Neural cell (in vitro differentiated cells): ENCODE measurements around the gene KCNJ8. TPM values are rescaled to one million over a fixed set of nuclear protein-coding genes. Genes with fewer than 3 reads are reported as not detected.

Experiments used
- H2AFZ ChIP-seq: fragments of 200-600, 300-800 bp; sonication (generic), shearing (Covaris generic); 2 replicates; pipeline ENCODE4 v1.6.0; 2014; ENCODE audit warnings: low read depth, mild to moderate bottlenecking, antibody characterized with exemption, low read length, moderate library complexity
- H3F3A ChIP-seq: fragments of 200-600 bp; shearing (Covaris generic); 2 replicates; pipeline ENCODE4 v1.6.1; 2016; ENCODE audit warnings: mild to moderate bottlenecking, moderate library complexity, mixed read lengths, antibody characterized with exemption, low read length; ENCODE audit not compliant: insufficient read depth, poor library complexity, severe bottlenecking
- H3K27ac ChIP-seq: fragments of 200-600, 300-800 bp; sonication (generic), shearing (Covaris generic); 2 replicates; pipeline ENCODE4 v1.5.1; 2014; ENCODE audit warnings: mild to moderate bottlenecking, low read length, moderate library complexity
- H3K27me3 ChIP-seq: fragments of 300-800, 200-600 bp; sonication (generic), shearing (Covaris generic); 2 replicates; pipeline ENCODE4 v1.6.0; 2014; ENCODE audit warnings: mild to moderate bottlenecking, low read depth, low read length, moderate library complexity; ENCODE audit not compliant: insufficient read depth
- H3K36me3 ChIP-seq: fragments of 300-800, 200-600 bp; sonication (generic), shearing (Covaris generic); 2 replicates; pipeline ENCODE4 v1.5.1; 2014; ENCODE audit warnings: mild to moderate bottlenecking, antibody characterized with exemption, low read length, moderate library complexity; ENCODE audit not compliant: insufficient read depth
- H3K4me2 ChIP-seq: fragments of 300-800, 200-600 bp; sonication (generic), shearing (Covaris generic); 2 replicates; pipeline ENCODE4 v1.6.0; 2014; ENCODE audit warnings: mild to moderate bottlenecking, low read length
- H3K4me3 ChIP-seq: fragments of 300-800, 200-600 bp; sonication (generic), shearing (Covaris generic); 2 replicates; pipeline ENCODE4 v1.5.1; 2014; ENCODE audit warnings: mild to moderate bottlenecking, low read length, moderate library complexity
- H3K79me2 ChIP-seq: fragments of 200-600 bp; shearing (Covaris generic); replicated peaks from 2 replicates; pipeline ENCODE4 v1.6.0; 2014; ENCODE audit warnings: mild to moderate bottlenecking, low read length, moderate library complexity; ENCODE audit not compliant: insufficient read depth
- H3K9ac ChIP-seq: fragments of 300-800, 200-600 bp; sonication (generic), shearing (Covaris generic); 2 replicates; pipeline ENCODE4 v1.6.1; 2016; ENCODE audit warnings: mild to moderate bottlenecking, low read length, mixed read lengths
- H3K9me2 ChIP-seq: fragments of 200-600 bp; shearing (Covaris generic); 2 replicates; pipeline ENCODE4 v1.6.1; 2016; ENCODE audit warnings: mild to moderate bottlenecking, low read length, mixed read lengths; ENCODE audit not compliant: insufficient read depth
- H3K9me3 ChIP-seq: fragments of 200-600, 300-800 bp; sonication (generic), shearing (Covaris generic); 2 replicates; pipeline ENCODE4 v1.6.1; 2016; ENCODE audit warnings: mild to moderate bottlenecking, mixed run types, low read length, moderate library complexity, mixed read lengths
- H4K20me1 ChIP-seq: fragments of 200-600 bp; shearing (Covaris generic); 2 replicates; pipeline ENCODE4 v1.6.1; 2016; ENCODE audit warnings: mild to moderate bottlenecking, mixed run types; ENCODE audit not compliant: insufficient read depth
- EP300 ChIP-seq: fragments of 450-650 bp; conservative IDR thresholded peaks from 2 replicates; pipeline ENCODE4 v1.6.1; 2014; ENCODE audit warnings: antibody characterized with exemption, mild to moderate bottlenecking, moderate library complexity; ENCODE audit not compliant: poor library complexity, severe bottlenecking
- EZH2 ChIP-seq: fragments of 200-600, 300-800 bp; shearing (Covaris generic), sonication (generic); IDR thresholded peaks from 2 replicates; pipeline ENCODE4 v1.6.1; 2014; ENCODE audit warnings: antibody characterized with exemption, low read length, borderline replicate concordance, mild to moderate bottlenecking; ENCODE audit not compliant: insufficient read depth, poor library complexity, severe bottlenecking
- MXI1 ChIP-seq: fragments of 450-650 bp; conservative IDR thresholded peaks from 2 replicates; pipeline ENCODE4 v1.6.1; 2014; ENCODE audit warnings: antibody characterized with exemption, mild to moderate bottlenecking; ENCODE audit not compliant: poor library complexity, severe bottlenecking
- POLR2AphosphoS5 ChIP-seq: IDR thresholded peaks from 2 replicates; pipeline ENCODE4 v1.6.1; 2012
- RAD21 ChIP-seq: fragments of 450-650 bp; conservative IDR thresholded peaks from 2 replicates; pipeline ENCODE4 v1.6.1; 2014; ENCODE audit warnings: antibody characterized with exemption, mild to moderate bottlenecking, moderate library complexity
- SMC3 ChIP-seq: fragments of 450-650 bp; conservative IDR thresholded peaks from 2 replicates; pipeline ENCODE4 v1.6.1; 2014; ENCODE audit warnings: antibody characterized with exemption, mild to moderate bottlenecking, moderate library complexity; ENCODE audit not compliant: poor library complexity
- TAF1 ChIP-seq: IDR thresholded peaks from 2 replicates; pipeline ENCODE4 v1.6.1; 2012; ENCODE audit warnings: low read depth
- polyA plus RNA-seq: library from polyadenylated mRNA; depleted of rRNA; stranded (reverse); fragments of >200 nt; gene quantifications from 2 replicates; pipeline ENCODE4 v1.2.3, GENCODE V29; 2014
- TF ChIP-seq, protein P1 (sequence below): fragments of 450-650 bp; IDR thresholded peaks from 2 replicates; pipeline ENCODE4 v1.5.1; 2014; ENCODE audit warnings: antibody characterized with exemption, mild to moderate bottlenecking, moderate library complexity; ENCODE audit not compliant: poor library complexity, severe bottlenecking
- TF ChIP-seq, protein P2 (sequence below): IDR thresholded peaks from 2 replicates; pipeline ENCODE4 v1.6.1; 2012; ENCODE audit warnings: borderline replicate concordance

KCNJ8 gene
- polyA plus RNA-seq, 1 donor from 2014 or later: not detected

DNA sequence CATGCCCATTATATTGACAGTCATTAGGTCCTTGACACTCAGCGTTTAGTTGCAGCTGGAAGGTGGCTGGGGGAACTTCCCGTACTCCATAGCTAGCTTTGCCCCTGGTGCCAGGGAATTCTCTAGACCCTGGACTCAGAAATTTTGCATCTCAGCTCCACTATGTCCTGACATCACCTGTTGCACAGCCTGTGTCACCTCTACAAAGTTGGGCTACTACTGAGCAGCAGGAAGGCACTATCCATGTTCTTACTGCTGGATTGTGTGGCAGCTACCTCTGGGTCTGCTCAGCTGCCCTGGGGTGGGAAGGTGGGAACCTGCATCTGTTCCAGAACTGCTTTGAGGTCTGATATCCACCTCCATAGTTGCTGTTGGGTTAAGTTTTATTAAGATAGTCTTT is 11.0 kb downstream of the KCNJ8 start:
- H2AFZ ChIP-seq: no peak overlapping the region
- no peaks in the 10 kb centered on the region for H3F3A ChIP-seq
- H4K20me1 ChIP-seq: no peaks in the 10 kb centered on the region
- H3K36me3 ChIP-seq: no peaks in the 10 kb centered on the region
- no peak overlapping the region for H3K9ac ChIP-seq
- no peak overlapping the region for H3K27ac ChIP-seq
- no peak overlapping the region for H3K4me3 ChIP-seq
- H3K79me2 ChIP-seq: no peaks in the 10 kb centered on the region
- no peaks in the 10 kb centered on the region for H3K9me3 ChIP-seq
- no peaks in the 10 kb centered on the region for H3K27me3 ChIP-seq
- H3K9me2 ChIP-seq: no peaks in the 10 kb centered on the region
- no peak overlapping the region for H3K4me2 ChIP-seq
- TF ChIP-seq, protein P1, sequence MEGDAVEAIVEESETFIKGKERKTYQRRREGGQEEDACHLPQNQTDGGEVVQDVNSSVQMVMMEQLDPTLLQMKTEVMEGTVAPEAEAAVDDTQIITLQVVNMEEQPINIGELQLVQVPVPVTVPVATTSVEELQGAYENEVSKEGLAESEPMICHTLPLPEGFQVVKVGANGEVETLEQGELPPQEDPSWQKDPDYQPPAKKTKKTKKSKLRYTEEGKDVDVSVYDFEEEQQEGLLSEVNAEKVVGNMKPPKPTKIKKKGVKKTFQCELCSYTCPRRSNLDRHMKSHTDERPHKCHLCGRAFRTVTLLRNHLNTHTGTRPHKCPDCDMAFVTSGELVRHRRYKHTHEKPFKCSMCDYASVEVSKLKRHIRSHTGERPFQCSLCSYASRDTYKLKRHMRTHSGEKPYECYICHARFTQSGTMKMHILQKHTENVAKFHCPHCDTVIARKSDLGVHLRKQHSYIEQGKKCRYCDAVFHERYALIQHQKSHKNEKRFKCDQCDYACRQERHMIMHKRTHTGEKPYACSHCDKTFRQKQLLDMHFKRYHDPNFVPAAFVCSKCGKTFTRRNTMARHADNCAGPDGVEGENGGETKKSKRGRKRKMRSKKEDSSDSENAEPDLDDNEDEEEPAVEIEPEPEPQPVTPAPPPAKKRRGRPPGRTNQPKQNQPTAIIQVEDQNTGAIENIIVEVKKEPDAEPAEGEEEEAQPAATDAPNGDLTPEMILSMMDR: no peak
- TF ChIP-seq RAD21 (no peak), EP300 (no peak), EZH2 (no peak), MXI1 (no peak), TAF1 (no peak), POLR2AphosphoS5 (no peak), SMC3 (no peak)
- TF ChIP-seq, protein P2, sequence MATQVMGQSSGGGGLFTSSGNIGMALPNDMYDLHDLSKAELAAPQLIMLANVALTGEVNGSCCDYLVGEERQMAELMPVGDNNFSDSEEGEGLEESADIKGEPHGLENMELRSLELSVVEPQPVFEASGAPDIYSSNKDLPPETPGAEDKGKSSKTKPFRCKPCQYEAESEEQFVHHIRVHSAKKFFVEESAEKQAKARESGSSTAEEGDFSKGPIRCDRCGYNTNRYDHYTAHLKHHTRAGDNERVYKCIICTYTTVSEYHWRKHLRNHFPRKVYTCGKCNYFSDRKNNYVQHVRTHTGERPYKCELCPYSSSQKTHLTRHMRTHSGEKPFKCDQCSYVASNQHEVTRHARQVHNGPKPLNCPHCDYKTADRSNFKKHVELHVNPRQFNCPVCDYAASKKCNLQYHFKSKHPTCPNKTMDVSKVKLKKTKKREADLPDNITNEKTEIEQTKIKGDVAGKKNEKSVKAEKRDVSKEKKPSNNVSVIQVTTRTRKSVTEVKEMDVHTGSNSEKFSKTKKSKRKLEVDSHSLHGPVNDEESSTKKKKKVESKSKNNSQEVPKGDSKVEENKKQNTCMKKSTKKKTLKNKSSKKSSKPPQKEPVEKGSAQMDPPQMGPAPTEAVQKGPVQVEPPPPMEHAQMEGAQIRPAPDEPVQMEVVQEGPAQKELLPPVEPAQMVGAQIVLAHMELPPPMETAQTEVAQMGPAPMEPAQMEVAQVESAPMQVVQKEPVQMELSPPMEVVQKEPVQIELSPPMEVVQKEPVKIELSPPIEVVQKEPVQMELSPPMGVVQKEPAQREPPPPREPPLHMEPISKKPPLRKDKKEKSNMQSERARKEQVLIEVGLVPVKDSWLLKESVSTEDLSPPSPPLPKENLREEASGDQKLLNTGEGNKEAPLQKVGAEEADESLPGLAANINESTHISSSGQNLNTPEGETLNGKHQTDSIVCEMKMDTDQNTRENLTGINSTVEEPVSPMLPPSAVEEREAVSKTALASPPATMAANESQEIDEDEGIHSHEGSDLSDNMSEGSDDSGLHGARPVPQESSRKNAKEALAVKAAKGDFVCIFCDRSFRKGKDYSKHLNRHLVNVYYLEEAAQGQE: no peak

DNA sequence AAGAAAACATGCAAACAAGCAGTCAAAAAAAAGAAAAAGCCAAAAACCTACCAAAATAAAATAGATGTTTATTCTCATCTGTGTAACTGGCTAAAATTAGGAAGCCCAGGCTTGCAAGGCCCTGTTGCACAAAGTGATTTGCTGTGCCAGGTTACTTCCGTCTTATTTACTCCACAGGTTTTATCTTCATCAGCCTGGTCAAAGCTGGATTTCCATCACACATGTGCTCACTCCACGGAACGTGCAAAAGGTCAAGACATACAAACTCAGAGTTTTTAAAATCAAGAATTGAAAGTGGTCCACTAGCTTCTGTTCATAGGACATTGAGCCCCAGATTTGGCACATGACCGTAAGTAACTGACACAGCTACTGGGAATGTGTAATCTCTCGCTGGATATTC is 14.8 kb downstream of the KCNJ8 start:
- TF ChIP-seq SMC3 (no peak), EP300 (no peak), POLR2AphosphoS5 (no peak), MXI1 (no peak), RAD21 (no peak), TAF1 (no peak), EZH2 (no peak)
- TF ChIP-seq, protein P1: no peak
- TF ChIP-seq, protein P2: no peak
- Histone ChIP-seq H3K4me3 (no peak overlapping the region), H3K9me3 (no peaks in the 10 kb centered on the region)

More for the DNA sequence above, 14.8 kb downstream of the KCNJ8 start:
- H4K20me1 ChIP-seq: no peaks in the 10 kb centered on the region
- no peaks in the 10 kb centered on the region for H3K79me2 ChIP-seq
- no peak overlapping the region for H3K9ac ChIP-seq
- H3K36me3 ChIP-seq: no peaks in the 10 kb centered on the region
- no peaks in the 10 kb centered on the region for H3F3A ChIP-seq
- no peak overlapping the region for H3K4me2 ChIP-seq
- no peaks in the 10 kb centered on the region for H3K9me2 ChIP-seq
- H2AFZ ChIP-seq: no peak overlapping the region
- no peak overlapping the region for H3K27ac ChIP-seq
- H3K27me3 ChIP-seq: no peaks in the 10 kb centered on the region
